ENCODE data around the gene IMMP2L.
"Not testable (repeated sequence)": the region's sequence is repeated elsewhere in the genome, so short reads cannot be mapped to it uniquely, and the experiment has no call there.

Gene IMMP2L

DNA sequence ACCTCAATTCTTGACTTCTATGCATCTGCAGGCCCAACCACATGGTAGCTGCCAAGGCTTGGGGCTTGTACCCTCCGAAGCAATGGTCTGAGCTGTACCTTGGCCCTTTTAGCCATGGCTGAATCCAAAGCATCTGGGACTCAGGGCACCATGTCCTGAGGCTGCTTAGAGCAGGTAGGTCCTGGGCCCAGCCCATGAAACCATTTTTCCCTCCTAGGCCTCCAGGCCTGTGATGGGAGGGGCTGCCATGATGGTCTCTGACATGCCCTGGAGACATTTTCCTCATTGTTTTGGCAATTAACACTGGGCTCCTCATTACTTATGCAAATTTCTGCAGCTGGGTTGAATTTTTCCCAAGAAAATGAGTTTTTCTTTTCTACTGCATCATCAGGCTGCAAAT is 889.1 kb downstream of the IMMP2L start:
- no peak for DNase-seq

DNA sequence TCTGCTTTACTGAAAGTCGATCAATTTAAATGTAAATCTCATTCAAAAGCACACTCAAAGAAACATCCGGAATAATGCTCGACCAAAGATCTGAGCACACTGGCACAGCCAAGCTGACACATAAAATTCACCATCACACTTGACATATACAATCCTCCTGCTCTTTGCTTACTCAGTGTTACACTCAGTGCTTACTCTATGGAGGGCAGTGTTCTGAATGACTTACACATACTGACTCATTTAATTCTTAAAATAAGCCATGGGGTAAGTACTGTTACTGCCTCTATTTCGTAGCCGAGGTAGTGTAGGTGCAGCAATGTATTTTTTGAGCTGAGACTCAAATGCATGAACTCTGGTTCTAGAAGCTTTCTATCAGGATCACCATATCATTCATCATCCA is 892.9 kb downstream of the IMMP2L start:
- DNase-seq, result no peak

DNA sequence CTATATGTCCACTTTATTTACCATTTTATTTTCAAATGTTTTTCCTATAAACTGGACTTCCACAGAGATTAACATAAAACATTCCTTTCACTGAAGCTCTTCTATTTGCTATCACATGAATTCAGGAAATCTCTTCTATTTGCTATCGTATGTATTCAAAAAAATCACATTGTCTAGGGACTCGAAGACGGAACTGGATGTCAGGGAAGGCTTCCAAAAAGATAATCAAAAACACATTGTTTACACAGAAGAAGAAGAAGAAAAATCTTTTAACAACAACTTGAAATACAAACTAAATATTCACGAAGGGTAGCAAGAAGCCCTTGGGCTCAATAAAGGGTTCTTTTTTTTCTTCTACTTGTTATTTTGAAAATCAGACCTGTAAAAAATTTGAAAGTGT is 897.5 kb downstream of the IMMP2L start:
- no peak for DNase-seq

DNA sequence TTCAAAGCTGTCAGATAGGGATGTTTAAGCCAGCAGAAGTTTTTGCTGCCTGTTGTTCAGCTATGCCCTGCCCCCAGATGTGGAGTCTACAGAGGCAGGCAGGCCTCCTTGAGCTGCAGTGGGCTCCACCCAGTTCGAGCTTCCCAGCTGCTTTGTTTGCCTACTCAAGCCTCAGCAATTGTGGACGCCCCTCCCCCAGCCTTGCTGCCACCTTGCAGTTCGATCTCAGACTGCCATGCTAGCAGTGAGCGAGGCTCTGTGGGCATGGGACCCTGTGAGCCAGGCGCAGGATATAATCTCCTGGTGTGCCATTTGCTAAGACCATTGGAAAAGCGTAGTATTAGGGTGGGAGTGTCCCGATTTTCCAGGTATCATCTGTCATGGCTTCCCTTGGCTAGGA is 901.7 kb downstream of the IMMP2L start:
- not testable (repeated sequence) for DNase-seq

DNA sequence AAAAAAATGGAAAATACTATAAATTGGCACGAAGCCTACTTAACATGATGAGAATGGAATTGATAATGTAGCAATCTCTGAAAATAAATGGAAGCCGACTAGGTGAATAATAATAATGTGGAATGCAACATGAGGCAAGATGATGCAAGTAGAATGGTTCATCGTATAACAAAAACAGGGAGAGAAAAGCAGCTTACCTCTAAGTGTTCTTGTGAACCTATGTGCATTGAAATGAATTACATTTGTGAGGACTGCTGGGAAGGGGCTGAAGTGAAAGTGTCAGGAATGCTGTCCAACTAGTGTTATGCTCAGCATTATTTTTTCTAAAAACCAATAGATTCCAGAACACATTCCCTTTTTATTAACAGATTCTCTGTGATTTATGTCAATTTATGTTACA is 912.0 kb downstream of the IMMP2L start:
- DNase-seq, result no peak

DNA sequence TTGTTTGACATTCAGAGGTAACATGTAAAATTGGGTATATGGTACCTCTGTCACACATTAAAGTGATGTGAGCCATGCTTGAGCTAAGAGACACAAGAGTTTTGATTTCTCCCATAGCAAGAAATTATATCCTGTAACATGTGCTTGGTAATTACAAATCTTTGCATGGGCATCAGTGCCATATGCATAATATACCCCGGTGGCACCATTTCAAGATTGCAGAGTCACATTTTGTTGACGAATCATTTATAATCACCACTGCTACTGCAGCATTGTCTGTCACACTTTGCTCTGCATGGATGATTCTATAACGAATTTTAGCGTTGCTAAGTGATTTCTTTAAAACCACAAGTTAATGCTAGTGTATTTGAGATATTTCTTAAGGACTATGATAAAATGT is 915.0 kb downstream of the IMMP2L start:
- no peak for DNase-seq

DNA sequence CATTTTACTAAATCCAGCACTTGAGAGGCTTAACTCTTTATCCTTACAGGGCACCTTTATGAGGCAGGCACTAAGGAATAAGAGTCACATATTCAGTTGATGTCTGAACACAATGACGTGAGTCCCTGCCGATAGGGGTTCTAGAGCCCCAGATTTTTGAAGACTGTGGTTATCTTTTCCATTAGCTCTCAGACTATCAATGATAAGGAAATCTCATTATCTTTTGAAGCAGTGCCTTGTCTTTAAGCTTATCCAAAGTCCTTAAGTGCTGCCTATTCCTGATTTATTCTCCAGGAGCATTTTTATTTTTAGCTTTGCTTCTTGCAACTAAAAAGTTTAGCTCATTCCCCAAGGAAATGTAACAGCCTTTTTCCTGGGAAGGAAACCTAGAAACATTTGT is 915.5 kb downstream of the IMMP2L start:
- no peak for DNase-seq

DNA sequence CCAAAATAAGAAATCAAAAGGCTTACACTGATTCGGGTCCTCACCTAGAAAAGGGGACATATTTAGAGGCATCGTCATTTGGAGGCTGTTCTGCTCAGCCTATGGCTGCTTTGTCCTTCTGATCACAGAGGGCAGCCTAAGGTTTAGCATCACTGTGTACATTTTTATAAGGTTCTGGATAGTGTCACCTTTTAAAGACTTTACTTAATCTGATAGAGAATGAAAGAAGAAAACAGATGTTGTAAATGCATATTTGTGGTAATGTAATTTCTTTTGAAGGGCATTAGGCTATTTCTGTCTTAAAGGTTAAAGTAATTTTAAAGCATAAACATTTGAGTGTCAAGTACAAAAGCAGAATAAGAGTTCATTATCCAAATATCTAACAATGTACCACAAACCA is 916.7 kb downstream of the IMMP2L start:
- DNase-seq, result no peak

DNA sequence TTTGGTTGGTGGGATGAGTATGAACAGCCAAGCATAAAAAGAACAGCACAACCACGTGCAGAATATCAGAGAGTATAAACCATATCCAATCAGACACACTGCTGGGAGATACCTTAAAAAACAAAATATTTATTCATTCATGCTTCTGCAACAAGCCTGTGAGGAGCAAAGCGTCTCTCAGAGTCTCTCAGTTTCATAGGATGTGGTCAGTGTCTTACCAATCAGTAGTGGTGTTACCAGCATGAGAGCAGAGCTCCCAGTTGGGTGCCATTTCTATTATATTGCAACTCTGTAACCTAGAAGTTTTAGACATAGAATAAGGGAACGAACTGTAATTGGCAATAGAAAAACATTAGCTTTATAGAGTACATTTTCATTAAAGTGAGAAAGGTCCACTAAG is 917.2 kb downstream of the IMMP2L start:
- no peak for DNase-seq

DNA sequence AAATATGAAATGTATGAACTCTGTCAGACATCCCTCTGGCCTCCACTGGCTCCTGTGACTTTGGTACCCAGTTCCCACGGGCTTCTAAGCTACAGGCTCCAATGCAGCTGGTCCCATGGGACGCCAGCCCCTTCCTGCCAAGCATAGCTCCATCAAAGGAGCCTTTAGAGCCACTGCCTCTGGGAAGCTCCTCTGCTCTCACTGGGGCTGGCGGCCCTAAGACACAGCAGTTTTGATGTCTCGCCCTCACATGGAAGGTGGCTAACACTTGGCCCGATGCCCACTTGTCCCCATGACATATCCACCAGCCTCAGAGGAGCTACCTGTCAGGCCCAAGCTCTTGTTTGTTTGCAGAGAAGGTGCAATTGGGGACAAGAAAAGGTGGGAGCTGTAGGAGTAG is 925.0 kb downstream of the IMMP2L start:
- DNase-seq, result no peak

DNA sequence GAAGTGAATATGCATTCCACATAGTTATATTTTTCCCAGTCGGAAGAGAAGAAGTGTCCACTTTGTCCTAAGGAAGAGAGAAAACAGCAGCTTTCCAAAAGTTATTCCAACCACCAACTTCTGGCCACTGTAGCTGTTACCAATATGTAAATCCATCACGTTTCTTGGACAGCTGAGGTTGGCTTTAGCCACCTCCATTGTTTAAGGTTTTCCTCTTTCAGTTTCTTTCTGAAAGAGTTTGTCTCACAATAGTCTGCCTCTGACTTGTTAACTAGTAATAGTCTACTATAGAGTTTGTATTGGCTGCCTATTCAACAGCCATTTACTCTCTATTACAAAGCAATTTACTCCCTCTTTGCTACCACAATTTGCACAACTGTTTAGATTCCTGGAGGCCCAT is 929.0 kb downstream of the IMMP2L start:
- no peak for DNase-seq

DNA sequence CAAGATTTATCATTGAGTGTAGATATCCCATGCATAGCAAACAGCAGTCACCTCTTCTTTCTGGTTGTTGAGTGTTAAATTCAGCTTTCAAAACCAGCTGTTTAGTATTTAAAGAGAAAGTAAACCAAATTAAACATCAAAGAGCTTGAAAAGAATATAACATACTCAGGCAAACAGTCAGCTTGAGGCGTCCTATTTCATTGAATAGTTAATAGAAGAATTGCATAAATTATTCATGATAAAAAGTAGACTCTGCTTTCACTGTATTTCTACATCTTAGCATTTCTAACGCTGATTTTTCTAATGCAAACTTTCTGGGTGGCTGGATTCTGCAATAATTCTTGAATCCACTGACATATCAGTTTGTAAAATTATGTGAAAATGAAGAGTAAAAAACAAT is 935.9 kb downstream of the IMMP2L start:
- no peak for DNase-seq

DNA sequence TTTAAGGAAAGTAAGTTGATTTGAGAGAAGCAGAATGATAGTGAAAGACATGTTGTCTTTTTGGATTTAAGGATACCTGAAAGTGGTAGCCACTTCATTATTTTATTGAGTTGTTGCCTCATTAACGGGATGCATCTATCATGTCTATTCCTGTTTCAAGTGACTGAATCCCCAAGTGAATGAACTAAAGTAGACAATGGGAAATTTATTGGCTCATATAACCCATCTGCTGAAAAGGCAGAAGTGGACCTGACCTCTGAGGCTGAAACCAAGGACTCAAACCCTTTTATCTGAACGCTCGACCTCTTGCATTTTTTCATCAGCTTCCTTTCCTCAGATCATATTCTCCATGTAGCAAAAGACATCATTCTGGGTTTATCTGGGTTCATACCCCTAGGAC is 937.0 kb downstream of the IMMP2L start:
- no peak for DNase-seq

DNA sequence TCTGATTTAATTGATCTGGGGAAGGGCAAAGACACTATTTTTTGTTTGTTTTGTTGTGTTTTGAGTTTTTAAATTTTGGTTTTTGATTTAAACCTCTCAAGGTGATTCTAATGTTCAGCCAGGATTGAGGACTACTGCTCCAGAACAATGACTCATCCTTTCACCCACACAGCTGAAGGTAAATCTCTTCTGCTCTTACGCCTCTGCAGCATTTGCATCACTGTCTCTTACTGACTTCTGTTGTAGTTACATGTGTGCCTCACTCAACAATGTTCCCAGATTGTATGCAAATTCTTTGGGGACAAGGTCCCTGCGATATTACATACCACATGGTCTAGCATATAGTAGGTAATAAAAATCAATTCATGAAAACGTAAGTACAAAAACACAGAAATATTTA is 938.9 kb downstream of the IMMP2L start:
- no peak for DNase-seq

DNA sequence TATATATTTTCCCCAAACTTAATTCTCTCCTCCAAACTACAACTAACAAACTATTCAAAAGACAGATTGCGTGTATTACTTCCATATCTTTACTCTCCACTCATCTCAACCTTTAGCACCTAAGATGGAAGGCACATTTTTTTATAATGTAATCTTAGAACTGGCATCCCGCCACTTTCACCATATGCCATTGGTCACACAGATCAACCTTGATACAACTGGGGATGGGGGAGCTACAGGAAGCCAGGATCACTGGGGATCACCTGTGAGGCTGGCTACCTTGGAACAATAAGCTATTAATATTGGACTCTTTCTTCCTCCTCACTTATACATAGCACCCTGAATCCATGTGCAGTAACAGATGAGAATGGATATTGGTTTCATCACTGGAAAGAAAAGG is 941.0 kb downstream of the IMMP2L start:
- no peak for DNase-seq

DNA sequence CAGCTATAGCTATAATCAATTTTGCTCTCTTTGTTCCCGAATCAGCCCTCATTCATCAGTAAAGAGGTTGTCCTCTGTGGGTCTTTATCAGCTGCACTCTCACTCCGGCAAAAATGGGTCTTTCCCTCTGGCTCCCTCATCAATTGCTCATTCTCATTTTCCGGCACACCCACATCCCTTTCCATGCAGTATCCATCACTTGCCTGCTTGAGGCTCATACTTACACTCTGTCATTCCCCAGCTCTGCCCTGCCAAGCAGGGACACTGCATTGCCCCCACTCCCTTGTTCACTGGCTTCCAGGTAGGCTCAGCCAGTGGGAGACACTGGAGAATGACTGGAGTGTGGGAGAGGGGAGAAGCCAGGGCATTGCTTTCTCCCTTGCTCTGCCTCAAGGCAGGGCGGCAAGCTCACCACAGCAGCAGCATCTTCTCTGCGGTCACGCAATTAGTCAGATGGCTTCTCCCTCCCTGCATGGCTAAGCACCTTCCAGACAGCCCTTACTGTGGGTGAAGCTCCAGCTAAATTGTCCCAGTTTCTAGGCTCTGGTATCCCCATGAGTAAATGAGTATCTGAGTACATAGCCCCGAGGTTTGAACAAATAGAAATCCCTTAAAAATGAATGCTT is 942.1 kb downstream of the IMMP2L start:
- DNase-seq, result no peak
